Measurements from ENCODE around the gene KRT23. TPM values are rescaled to one million over a fixed set of nuclear protein-coding genes. Genes with fewer than 3 reads are reported as not detected.

KRT23 gene
- total and polyA plus RNA-seq, 10 of the 15 experiments (the other 5 are each of a cell fraction or from before 2014, with no cell fraction given): not detected

GRCh38 chr17:40903129-40903847, 34.2 kb downstream of the KRT23 start (continued):
- TF ChIP-seq E4F1 (IDR thresholded peaks at IDR 0.05; ENCODE audit: borderline replicate concordance, partially characterized antibody) (no peak), CUX1 (IDR thresholded peaks at IDR 0.05; ENCODE audit: insufficient replicate concordance, low read depth, low read length) (no peak), BCL3 (IDR thresholded peaks at IDR 0.05; ENCODE audit: borderline replicate concordance, insufficient read depth, low read depth, low read length, poor library complexity, severe bottlenecking) (no peak), PKNOX1 (IDR thresholded peaks at IDR 0.05) (no peak), MLLT1 (IDR thresholded peaks at IDR 0.05) (peak; percentile 65), ZSCAN29 (IDR thresholded peaks at IDR 0.05) (no peak), HDAC6 (IDR thresholded peaks at IDR 0.05; ENCODE audit: unreplicated experiment) (no peak), IKZF2 (IDR thresholded peaks at IDR 0.05) (peak in 1 of 2 experiments; percentile 19; a peak in 1 of 4 replicates), PRDM15 (CRISPR knock-in tag; IDR thresholded peaks at IDR 0.05) (no peak), YBX1 (IDR thresholded peaks at IDR 0.05) (no peak), EP300 (IDR thresholded peaks at IDR 0.05; ENCODE audit: borderline replicate concordance in 1 of 2, control insufficient read depth in 1 of 2, low read depth in 2 of 2, low read length in 2 of 2) (0 out of 4 replicates have a peak, but pooled peaks of 1 of the 2 experiments have one; percentile 28)

All from GM12878 (cell line).